B cell (primary cell): ENCODE results near the gene AADAC.

Experiments
- EZH2 ChIP-seq: IDR thresholded peaks from 2 replicates; pipeline ENCODE4 v1.6.1; 2012; ENCODE audit warnings: borderline replicate concordance, low read depth, mild to moderate bottlenecking, moderate library complexity, low read length; ENCODE audit not compliant: insufficient read depth, poor library complexity, severe bottlenecking
- TF ChIP-seq, protein P1 (sequence below): fragments of 200-600 bp; IDR thresholded peaks from one replicate; pipeline ENCODE4 v1.8.0; 2022; ENCODE audit warnings: antibody characterized with exemption, mild to moderate bottlenecking

DNA sequence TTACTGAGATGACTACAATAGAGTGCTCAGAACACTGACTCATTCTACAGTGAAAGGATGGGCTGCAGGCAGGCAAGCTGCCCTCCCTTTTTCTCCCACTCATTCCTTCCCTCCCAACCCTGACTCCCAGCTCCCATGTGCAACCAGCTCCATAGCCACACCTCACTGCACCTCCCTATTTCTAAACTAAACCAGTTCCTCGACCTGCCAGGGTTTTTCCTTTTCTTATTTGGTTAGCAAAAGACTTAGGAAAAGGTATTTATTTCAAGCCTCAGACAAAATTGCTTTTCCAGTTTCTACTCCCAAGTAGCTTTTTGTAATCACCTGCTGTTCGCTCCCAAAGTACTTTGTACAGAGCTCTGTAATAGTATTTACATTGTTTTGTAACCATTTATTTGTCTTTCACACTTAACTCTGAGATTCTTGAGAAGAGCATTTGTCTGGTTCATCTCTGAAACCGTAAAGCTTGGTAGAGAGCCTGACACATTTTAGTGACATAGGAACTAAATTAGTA lies 2.2 kb downstream of the AADAC start:
- TF ChIP-seq, protein P1, sequence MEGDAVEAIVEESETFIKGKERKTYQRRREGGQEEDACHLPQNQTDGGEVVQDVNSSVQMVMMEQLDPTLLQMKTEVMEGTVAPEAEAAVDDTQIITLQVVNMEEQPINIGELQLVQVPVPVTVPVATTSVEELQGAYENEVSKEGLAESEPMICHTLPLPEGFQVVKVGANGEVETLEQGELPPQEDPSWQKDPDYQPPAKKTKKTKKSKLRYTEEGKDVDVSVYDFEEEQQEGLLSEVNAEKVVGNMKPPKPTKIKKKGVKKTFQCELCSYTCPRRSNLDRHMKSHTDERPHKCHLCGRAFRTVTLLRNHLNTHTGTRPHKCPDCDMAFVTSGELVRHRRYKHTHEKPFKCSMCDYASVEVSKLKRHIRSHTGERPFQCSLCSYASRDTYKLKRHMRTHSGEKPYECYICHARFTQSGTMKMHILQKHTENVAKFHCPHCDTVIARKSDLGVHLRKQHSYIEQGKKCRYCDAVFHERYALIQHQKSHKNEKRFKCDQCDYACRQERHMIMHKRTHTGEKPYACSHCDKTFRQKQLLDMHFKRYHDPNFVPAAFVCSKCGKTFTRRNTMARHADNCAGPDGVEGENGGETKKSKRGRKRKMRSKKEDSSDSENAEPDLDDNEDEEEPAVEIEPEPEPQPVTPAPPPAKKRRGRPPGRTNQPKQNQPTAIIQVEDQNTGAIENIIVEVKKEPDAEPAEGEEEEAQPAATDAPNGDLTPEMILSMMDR = no peak
- TF ChIP-seq EZH2 = no peak
